CD14-positive monocyte (primary cell): ENCODE results near the gene TRABD2B. TPM values are rescaled to one million over a fixed set of nuclear protein-coding genes. Genes with fewer than 3 reads are reported as not detected.

Experiments used
- DNase-seq, 3 donors: peaks; one replicate each; pipeline ENCODE4 v3.0.0-alpha.2; 2011 to 2022
- H2AFZ ChIP-seq: 2 replicates; pipeline ENCODE4 v1.6.0; 2012; ENCODE audit warnings: mild to moderate bottlenecking, low read depth, low read length, inconsistent platforms; ENCODE audit not compliant: insufficient read depth, poor library complexity, severe bottlenecking
- H3K27ac ChIP-seq, 2 donors: 1 replicate in 1 of 2; 2 replicates in 1 of 2; pipeline ENCODE4 v1.5.1; 2012 to 2013; ENCODE audit warnings: low read length in 2 of 2, control low read depth in 1 of 2, inconsistent platforms in 1 of 2, low read depth in 1 of 2, mild to moderate bottlenecking in 1 of 2
- H3K27me3 ChIP-seq, 2 donors: one replicate each; pipeline versions ENCODE4 v1.6.0 to v1.6.1; 2011 to 2013; ENCODE audit warnings: low read length in 2 of 2; ENCODE audit not compliant: control insufficient read depth in 2 of 2, insufficient read depth in 2 of 2
- H3K36me3 ChIP-seq, 2 donors: replicated peaks in 1 of 2; 1 replicate in 1 of 2; 2 replicates in 1 of 2; pipeline versions ENCODE4 v1.5.1 to v1.6.1; 2012 to 2013; ENCODE audit warnings: low read length in 2 of 2, control low read depth in 1 of 2, inconsistent platforms in 1 of 2, mild to moderate bottlenecking in 1 of 2; ENCODE audit not compliant: insufficient read depth in 2 of 2, control insufficient read depth in 1 of 2
- H3K4me1 ChIP-seq, 2 donors: 1 replicate in 1 of 2; 2 replicates in 1 of 2; pipeline versions ENCODE4 v1.5.1 to v1.6.1; 2012 to 2013; ENCODE audit warnings: low read length in 2 of 2, control low read depth in 1 of 2, inconsistent platforms in 1 of 2, mild to moderate bottlenecking in 1 of 2, moderate library complexity in 1 of 2; ENCODE audit not compliant: insufficient read depth in 2 of 2, control insufficient read depth in 1 of 2
- H3K4me2 ChIP-seq: replicated peaks from 2 replicates; pipeline ENCODE3; 2012; ENCODE audit warnings: low read length, moderate library complexity, mild to moderate bottlenecking; ENCODE audit not compliant: poor library complexity, severe bottlenecking; ENCODE audit errors: extremely low read depth
- H3K4me3 ChIP-seq, 3 experiments: fragments of 200-600 bp in 1 of 3; sonication (generic) in 1 of 3; replicated peaks in 1 of 3; 1 replicate in 2 of 3; 2 replicates in 1 of 3; pipeline ENCODE4 v1.5.1; 2011 to 2013; ENCODE audit warnings: low read length in 3 of 3, mild to moderate bottlenecking in 3 of 3, control low read depth in 2 of 3, low read depth in 2 of 3, inconsistent platforms in 1 of 3, moderate library complexity in 1 of 3
- H3K79me2 ChIP-seq: 2 replicates; pipeline ENCODE4 v1.6.0; 2012; ENCODE audit warnings: mild to moderate bottlenecking, control low read depth, inconsistent platforms, low read length, moderate library complexity; ENCODE audit not compliant: insufficient read depth
- H3K9ac ChIP-seq: 2 replicates; pipeline ENCODE4 v1.6.0; 2017; ENCODE audit warnings: low read length, mild to moderate bottlenecking; ENCODE audit not compliant: insufficient read depth, poor library complexity, severe bottlenecking
- H3K9me3 ChIP-seq, 2 donors: replicated peaks in 1 of 2; 1 replicate in 1 of 2; 2 replicates in 1 of 2; pipeline versions ENCODE4 v1.5.1 to v1.6.1; 2012 to 2013; ENCODE audit warnings: low read length in 2 of 2, control low read depth in 1 of 2; ENCODE audit not compliant: control insufficient read depth in 1 of 2, insufficient read depth in 1 of 2
- H4K20me1 ChIP-seq: 2 replicates; pipeline ENCODE4 v1.6.0; 2012; ENCODE audit warnings: mild to moderate bottlenecking, low read length, control low read depth, moderate library complexity; ENCODE audit not compliant: insufficient read depth
- H3K27ac Mint-ChIP-seq, 7 donors: one replicate each; pipeline ENCODE4 v1.8.0; 2020; ENCODE audit warnings: mild to moderate bottlenecking in 7 of 7, mixed read lengths in 7 of 7, moderate library complexity in 6 of 7, inconsistent platforms in 2 of 7
- H3K27me3 Mint-ChIP-seq, 3 donors: one replicate each; pipeline ENCODE4 v1.8.0; 2021 to 2022; ENCODE audit warnings: low read depth in 3 of 3, mild to moderate bottlenecking in 3 of 3, mixed read lengths in 3 of 3, moderate library complexity in 3 of 3, inconsistent platforms in 1 of 3
- H3K36me3 Mint-ChIP-seq, 2 donors: one replicate each; pipeline ENCODE4 v1.8.0; 2020; ENCODE audit warnings: mixed read lengths in 2 of 2, inconsistent platforms in 1 of 2, mild to moderate bottlenecking in 1 of 2
- H3K4me1 Mint-ChIP-seq: one replicate; pipeline ENCODE4 v1.8.0; 2020; ENCODE audit warnings: mild to moderate bottlenecking, mixed read lengths
- H3K4me3 Mint-ChIP-seq, 2 donors: one replicate each; pipeline ENCODE4 v1.8.0; 2020; ENCODE audit warnings: mild to moderate bottlenecking in 2 of 2, mixed read lengths in 2 of 2, moderate library complexity in 1 of 2
- H3K9me3 Mint-ChIP-seq, 7 donors: one replicate each; pipeline ENCODE4 v1.8.0; 2020 to 2022; ENCODE audit warnings: mixed read lengths in 7 of 7, mild to moderate bottlenecking in 6 of 7, moderate library complexity in 6 of 7, inconsistent platforms in 2 of 7
- CTCF ChIP-seq: fragments of 200-600 bp; IDR thresholded peaks from one replicate; pipeline ENCODE4 v1.8.0; 2022; ENCODE audit warnings: antibody characterized with exemption, mild to moderate bottlenecking
- WGBS: methylation state at CpG from one replicate; pipeline ENCODE4 v1.1.5; 2013; ENCODE audit warnings: missing lambda C conversion rate; ENCODE audit not compliant: insufficient coverage; 5-methylcytosine and 5-hydroxymethylcytosine counted together
- intact Hi-C, 2 donors: fragments of 100-400 bp; cut with micrococcal nuclease; formaldehyde crosslinking; loops; one replicate each; pipeline versions ENCODE4 v1.15.0 to v1.15.1; 2023
- polyA plus RNA-seq, 3 donors: library from polyadenylated mRNA; depleted of rRNA in 1 of 3; unstranded in 2 of 3; stranded (reverse) in 1 of 3; fragments of 300-500 nt in 2 of 3; fragments of >200 nt in 1 of 3; fragmentation: Illumina TruSeq in 2 of 3; gene quantifications; 1 replicate in 2 of 3; 2 replicates in 1 of 3; pipeline ENCODE4 v1.2.3, GENCODE V29; 2012 to 2021

Gene TRABD2B
- polyA plus RNA-seq, 3 donors = not detected

DNA sequence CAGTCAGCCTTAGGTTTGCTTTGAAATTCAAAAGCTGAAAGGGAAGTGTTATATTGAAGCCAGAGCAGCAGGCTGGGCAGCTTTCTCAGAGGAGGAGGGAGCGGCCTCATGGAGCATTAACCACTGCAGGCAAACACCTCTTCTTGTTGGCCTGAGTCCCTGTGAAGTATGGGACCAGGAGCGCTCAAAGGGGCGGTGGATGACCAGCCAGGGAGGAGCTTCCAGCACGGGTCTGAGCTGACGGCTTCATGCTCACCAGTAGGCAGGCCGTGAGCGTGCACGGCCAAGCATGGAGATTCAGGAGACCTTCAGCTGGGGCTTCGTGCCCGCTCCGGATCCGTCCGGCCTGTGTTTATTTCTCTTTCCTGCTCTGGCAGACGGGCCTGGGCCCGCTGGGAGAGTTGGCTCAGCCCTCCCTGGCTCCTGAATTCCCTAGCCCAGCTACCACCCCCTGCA lies 245.2 kb downstream of the TRABD2B start:
- Histone ChIP-seq H3K9ac (no peak overlapping the region), H3K9me3 (no peaks in the 10 kb centered on the region), H2AFZ (no peak overlapping the region), H3K79me2 (no peaks in the 10 kb centered on the region), H3K27ac (no peak overlapping the region), H3K4me3 (no peak overlapping the region), H3K4me2 (no peak overlapping the region), H4K20me1 (no peaks in the 10 kb centered on the region), H3K4me1 (no peaks in the 10 kb centered on the region), H3K27me3 (no peaks in the 10 kb centered on the region), H3K36me3 (no peaks in the 10 kb centered on the region)
- Mint-ChIP-seq H3K4me3 (no peak overlapping the region), H3K4me1 (no peaks in the 10 kb centered on the region), H3K27ac (no peak overlapping the region), H3K36me3 (no peaks in the 10 kb centered on the region), H3K9me3 (peaks cover 0 to 2% (median 0%) of the 10 kb centered on the region in 7 donors), H3K27me3 (peaks cover 0 to 4% (median 3%) of the 10 kb centered on the region in 3 donors)
- DNase-seq = no peak
- 92% methylated on average over 15 of the region's 15 CpGs for WGBS
- no peak for TF ChIP-seq CTCF
- intact Hi-C loops = no loop called here

DNA sequence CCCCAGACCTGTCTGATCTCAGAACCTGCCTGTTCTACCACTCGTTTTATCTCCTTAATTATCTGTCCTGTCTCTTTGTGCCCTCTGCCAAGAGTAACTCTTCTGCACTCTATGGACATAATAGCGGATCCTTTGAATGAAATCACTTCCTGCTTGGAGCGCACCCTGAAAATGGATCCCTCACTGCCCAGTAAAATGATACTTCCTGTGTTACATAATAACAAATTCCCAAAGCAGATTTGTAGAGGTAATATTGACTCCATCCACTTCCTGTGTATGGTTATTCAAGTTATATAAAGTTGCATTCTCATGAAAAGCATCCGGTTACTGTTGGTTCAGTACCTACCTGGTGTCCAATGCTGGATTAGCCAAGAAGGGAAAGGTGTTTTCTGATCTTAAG lies 246.0 kb downstream of the TRABD2B start:
- Histone ChIP-seq H3K9me3 (no peaks in the 10 kb centered on the region), H3K4me1 (no peaks in the 10 kb centered on the region), H4K20me1 (no peaks in the 10 kb centered on the region), H3K4me3 (no peak overlapping the region), H3K36me3 (no peaks in the 10 kb centered on the region), H3K27ac (no peak overlapping the region), H2AFZ (no peak overlapping the region), H3K27me3 (no peaks in the 10 kb centered on the region), H3K4me2 (no peak overlapping the region), H3K9ac (no peak overlapping the region), H3K79me2 (no peaks in the 10 kb centered on the region)
- no peak for DNase-seq
- H3K4me3 Mint-ChIP-seq = no peak overlapping the region
- intact Hi-C loops = no loop called here
- no peaks in the 10 kb centered on the region for H3K4me1 Mint-ChIP-seq
- WGBS = 86% methylated on average over 1 of the region's 4 CpGs
- H3K27me3 Mint-ChIP-seq = peaks cover 0 to 2% (median 0%) of the 10 kb centered on the region in 3 donors
- H3K36me3 Mint-ChIP-seq = no peaks in the 10 kb centered on the region
- no peak overlapping the region for H3K27ac Mint-ChIP-seq
- H3K9me3 Mint-ChIP-seq = peaks cover 0 to 2% (median 0%) of the 10 kb centered on the region in 7 donors
- TF ChIP-seq CTCF = no peak
